ENCODE results near the gene GAB1.

The GAB1 gene

GRCh38 chr4:143512978-143513313 lies 176.3 kb downstream of the GAB1 start:
- no peak for DNase-seq

GRCh38 chr4:143513314-143514168 lies 176.9 kb downstream of the GAB1 start, which contains the start of gene SMARCA5:
Gene SMARCA5 (plus strand): TSS chr4:143513702. CDS start chr4:143513925, 223 bp downstream.
- DNase-seq: peak; percentile 98

- no peak for DNase-seq
Measured at GRCh38 chr4:143514169-143514495, 177.5 kb downstream of the GAB1 start.

GRCh38 chr4:143514497-143514896 lies 177.8 kb downstream of the GAB1 start:
- no peak for DNase-seq

GRCh38 chr4:143514901-143515300 lies 178.2 kb downstream of the GAB1 start:
- DNase-seq: no peak

GRCh38 chr4:143515905-143516304 lies 179.2 kb downstream of the GAB1 start:
- DNase-seq: no peak

GRCh38 chr4:143517764-143518163 lies 181.1 kb downstream of the GAB1 start:
- DNase-seq: no peak

Measured in MV-4-11 (cell line).